IPS-11a (cell line): ENCODE results near the gene TIFAB.
"Not testable (repeated sequence)": the region's sequence is repeated elsewhere in the genome, so short reads cannot be mapped to it uniquely, and the experiment has no call there.

Experiments
- H3K4me3 ChIP-seq: one replicate; pipeline ENCODE4 v1.5.1; 2013; ENCODE audit warnings: low read depth, low read length, control low read depth

Gene TIFAB, protein sequence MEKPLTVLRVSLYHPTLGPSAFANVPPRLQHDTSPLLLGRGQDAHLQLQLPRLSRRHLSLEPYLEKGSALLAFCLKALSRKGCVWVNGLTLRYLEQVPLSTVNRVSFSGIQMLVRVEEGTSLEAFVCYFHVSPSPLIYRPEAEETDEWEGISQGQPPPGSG

DNA sequence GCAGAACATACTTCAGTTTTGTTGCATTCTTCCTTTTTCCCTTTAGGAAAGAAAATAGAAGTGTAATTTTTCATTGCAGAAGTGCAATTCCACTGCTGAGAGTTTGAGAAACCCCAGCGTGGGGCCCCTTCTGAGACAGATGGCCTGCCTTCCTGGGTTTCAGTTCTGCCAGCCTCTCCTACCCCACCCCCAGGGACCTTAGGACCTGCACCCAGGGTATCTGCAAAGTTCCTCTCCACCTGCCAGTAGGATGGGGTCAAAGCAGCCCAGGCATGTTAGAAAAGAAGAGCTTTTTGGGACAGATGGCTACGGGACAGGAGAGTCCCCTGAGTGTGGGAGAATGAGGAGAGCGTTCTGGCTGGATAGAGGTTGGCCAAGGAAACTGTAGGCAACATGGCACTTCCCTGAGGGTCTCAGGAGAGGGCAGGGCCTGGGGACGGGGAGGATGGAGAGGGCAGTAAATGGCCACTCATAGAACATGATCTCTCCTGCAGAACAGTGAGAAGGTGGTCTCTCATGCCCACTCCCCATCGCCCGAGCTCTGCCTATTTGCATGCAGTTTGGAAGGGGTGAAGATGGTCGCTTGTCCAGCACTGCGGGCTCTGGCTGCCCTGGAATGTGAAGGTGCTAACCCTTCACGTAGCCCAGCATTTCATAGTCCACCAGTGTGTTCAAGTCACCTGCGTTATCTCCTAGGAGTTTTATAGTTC is at the start of gene TIFAB:
Gene TIFAB (minus strand): TSS at position 31 of the 710 bp plus-strand sequence. CDS start 2,412 bp downstream, outside the sequence.
- no peak within 1 kb of the TSS for H3K4me3 ChIP-seq

DNA sequence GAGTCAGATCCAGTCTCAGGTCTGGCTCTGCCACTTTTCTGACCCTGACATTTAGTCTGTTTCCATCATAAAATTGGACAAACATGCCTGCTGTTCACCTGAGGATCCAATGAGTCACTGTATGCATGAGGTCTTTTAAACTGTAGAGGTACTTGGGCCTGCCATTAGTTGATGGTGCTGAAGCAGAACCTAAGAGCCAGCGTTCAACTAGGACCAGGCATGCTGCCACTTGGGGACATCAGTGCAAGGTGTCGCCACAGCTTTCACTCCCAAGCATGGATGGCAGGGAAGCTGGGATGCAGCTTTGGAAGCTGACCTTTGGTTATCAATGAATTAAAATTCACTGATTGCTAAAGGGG is 46.5 kb upstream of the TIFAB start:
- no peak overlapping the region for H3K4me3 ChIP-seq

DNA sequence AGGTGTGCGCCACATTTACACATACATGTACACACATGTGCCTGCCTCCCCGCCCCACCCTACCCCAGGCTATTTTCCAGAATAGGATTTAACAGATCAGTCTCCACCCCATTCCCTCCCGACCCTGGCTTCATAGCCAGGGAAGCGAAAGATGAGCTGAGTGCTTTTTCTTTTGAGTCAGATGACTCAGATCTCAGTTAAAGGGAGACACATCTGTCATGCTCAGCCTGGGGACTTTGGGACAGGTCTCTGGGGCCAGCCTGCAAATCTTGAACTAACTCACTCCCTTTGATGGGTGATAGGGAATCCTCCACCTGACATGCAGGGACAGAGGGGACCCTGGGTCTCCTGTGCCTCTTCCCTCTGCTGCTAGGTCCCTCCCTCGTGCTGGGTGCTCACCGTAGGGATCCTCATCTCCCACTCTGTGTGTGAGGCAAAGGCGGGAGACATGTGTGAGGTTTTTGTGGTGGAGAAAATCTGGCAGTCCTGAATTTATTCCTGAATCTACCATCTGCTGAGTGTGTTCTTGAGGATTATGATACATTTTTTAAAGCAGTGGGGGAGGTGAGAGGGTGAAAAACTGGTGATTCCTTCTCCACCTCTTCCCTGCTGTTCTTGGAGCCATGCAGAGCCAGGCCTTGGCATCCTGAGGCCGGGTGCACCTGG is 46.0 kb upstream of the TIFAB start:
- H3K4me3 ChIP-seq = no peak overlapping the region

DNA sequence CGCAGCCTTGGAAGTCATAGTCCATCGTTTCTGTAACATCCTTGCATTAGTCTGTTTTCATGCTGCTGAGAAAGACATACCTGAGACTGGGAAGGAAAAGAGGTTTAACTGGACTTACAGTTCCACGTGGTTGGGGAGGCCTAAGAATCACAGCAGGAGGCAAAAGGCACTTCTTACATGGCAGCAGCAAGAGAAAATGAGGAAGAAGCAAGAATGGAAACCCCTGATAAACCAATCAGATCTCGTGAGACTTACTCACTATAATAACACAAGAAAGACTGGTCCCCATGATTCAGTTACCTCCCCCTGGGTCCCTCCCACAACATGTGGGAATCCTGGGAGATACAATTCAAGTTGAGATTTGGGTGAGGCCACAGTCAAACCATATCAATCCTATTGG is 43.4 kb upstream of the TIFAB start:
- not testable (repeated sequence) for H3K4me3 ChIP-seq

DNA sequence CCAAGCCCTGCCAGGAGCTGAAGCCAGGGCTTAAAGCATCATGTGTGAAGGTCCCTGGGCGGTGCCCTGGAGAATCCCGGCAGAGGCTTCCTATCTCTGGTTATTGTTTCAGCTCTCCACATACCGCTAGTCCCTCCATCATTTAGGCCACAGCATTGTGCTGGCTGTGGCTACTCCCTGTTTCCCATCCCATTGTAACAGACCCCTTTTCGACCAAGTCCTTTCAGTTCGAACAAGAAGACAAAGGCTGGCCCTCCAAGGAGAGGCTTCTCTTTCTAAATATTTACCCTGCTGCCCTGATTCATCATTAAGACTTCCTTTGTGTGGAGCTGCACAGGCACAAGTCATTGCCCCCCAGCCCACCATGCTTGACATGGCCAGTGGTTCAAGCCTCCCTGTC is 42.0 kb upstream of the TIFAB start:
- H3K4me3 ChIP-seq = no peak overlapping the region

DNA sequence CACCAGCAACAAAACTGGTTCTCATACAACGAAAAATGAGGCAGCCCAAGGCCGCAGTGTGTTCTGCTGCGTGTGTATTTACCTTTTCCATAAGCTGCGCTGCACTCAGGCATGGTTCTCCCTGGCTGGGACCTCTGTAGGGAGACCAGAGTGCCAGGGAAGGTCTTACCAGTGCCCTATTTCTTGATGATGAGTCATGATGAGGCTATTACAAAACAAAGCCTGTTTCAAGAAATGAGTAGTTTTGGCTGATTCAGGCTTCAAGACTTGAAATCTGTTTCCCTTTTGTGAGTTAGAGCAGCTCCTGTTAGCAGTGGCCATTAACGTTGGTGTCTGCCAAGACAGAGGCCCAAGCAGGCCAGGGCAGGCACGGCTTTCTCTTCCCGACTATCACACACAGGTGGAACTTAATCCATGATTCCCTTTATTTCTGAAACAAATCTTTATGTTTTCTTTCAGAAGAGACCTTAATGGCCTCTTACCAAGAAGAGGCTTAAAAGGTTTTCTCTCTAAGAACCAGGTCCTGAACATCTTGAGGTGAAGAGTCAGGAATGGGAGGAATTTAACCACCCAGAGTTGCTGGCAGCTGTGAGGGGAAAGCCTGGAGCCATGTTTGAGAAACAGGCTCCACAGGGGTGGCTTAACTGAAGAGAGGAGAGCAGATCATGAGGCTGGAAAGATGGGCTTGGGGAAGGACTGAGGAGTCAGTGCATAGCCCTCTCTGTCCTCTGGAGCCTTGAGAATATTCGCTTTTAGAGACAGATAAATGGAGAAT is 41.4 kb upstream of the TIFAB start:
- H3K4me3 ChIP-seq = no peak overlapping the region

DNA sequence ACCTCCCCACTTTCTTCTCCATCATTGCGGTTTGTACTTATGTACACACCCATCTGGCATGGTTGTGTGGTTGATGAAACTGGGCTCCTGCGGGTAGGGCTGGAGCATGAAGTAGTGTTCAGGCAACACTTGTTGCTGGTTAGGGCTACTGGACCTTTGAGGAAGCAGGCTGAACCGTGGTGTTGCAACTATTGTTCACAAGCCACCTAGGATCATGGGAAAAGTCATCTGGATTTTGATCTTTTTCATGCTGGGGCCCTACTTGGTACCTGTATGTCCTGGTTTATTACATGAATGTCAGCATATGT is 40.1 kb upstream of the TIFAB start:
- H3K4me3 ChIP-seq = no peak overlapping the region

DNA sequence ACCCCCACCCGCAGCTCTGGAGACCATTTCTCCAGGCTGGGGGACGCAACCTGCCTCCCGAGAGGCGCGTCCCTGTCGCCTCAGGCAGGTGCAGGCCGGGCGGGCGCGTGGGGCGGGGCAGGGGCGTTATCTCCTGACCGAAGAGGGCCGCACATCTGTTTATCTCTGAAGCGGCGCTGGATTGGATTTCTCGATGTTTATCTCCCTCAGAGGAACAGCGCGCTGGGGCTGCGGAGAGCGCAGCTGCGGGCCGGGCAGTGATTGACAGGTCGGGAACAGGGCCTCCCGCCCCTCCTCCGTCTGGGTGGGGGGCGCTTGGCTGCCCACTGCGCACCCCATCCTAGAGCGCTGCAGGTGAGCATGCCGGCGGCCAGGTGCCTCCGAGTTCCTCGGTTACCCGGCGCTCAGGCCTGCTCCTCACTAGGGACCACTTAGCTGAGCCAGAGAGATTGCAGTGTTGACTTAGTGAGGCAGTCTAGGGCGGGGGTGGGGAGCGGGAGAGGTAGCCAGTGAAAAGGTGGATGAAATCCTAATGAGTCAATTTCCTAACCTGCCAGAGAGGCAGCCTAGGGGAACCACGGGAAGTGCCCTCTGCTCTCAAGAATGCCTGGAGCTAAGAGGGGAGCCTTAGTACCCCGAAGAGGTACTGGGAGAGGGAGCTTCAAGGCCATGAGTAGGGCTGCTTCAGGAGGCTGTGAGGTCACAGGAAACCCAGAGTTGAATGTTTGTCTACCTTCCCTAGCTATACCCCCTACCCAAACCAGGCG is 39.6 kb upstream of the TIFAB start:
- no peak overlapping the region for H3K4me3 ChIP-seq

DNA sequence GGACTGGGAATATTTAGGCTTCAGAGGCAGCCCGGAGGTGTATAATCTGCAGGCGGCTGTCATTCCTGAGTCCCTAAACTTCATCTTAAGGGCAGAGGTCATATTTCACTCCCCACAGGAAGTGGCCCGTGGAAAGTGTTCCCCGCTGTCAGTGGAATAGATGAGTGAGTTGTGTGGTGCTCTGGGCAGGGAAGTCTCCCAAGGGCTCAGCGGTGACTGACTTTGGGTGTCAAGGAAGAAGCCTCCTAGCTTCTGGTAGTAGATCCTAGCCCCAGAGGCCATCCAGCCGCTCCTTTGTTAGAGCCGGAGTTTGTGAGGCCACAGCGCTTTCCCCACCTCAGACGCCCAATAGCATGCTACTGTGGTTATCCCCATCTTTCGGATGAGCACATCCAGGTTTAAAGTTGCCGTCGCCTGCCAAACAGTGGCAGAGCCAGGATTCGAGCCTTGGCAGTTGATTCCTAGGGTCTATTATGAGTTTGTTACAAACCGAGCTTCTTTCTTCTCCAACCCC is 38.9 kb upstream of the TIFAB start:
- no peak overlapping the region for H3K4me3 ChIP-seq

DNA sequence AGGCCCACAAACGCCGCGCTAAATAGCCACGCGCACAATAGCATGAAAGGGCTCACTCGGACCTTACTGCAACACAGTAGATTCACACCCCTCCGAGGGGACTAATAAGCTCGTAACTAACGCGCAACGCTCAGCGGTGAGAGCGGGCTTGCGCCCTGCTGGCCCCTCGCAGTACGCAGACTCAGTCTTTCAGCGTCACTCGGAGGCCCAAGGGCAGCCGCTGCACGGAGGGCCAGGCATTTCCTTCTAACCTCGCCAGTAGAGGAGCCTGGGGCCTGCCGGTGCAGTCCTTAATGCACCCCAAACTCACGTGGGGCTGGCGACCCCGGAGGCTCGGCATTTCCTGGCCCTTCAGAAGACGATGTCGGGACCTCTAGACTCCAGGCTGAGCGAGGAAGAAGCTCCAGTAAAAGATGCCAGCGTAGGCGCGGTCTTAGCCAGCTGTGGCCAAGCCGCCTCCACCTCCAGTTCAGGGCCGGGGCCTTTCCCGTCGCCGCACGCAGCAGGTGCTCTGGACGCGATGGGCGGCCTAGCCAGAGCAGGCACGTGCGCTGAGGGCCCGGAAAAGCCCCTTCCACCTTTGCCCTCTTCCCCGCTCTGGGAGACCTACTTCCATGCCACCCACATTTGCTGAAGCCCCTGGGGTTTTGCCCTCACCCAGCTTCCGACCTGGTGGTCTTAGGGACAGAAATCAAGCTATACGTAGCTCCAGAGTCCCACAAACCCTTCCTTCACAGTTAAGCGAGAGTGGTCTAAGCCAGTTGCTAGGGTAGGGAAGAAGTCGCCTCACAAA is 38.3 kb upstream of the TIFAB start:
- H3K4me3 ChIP-seq = no peak overlapping the region

DNA sequence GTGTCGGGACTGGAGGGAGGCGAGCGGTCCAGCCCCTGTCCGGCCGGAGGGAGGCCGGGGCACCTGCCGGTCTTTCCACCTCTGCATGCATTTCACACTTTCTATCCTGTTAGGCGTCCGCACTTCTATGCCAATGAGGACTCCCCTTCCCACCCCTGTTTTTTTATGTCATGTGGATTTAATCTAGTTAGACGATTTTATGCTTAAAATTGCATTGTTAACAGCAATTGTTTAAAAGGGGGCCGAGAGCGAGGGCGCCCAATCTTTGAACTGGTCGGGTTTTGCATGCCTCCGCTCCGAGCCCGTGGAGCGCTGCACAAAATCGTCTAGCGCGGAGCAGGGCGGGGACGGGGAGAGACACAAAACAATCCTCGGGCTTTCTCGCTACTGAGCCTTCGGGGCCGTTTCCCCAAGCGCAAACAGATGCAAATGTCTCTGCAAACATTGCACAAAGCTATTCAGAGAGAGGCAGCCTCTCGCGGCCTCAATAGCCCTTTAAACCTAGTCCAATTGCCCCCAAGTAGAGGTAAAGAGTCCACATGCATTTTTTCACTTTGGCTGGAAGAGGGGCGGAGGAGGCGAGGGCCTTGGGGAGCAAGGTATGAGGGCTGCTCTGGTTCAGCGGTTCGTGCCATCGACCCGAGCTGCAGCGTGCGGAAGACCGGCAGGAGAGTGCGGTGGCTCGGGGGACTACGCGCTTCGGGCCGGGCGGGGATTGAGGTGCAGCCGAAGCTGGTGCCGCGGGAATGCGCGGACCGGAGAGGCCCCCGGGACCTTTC is 37.5 kb upstream of the TIFAB start:
- H3K4me3 ChIP-seq = no peak overlapping the region

DNA sequence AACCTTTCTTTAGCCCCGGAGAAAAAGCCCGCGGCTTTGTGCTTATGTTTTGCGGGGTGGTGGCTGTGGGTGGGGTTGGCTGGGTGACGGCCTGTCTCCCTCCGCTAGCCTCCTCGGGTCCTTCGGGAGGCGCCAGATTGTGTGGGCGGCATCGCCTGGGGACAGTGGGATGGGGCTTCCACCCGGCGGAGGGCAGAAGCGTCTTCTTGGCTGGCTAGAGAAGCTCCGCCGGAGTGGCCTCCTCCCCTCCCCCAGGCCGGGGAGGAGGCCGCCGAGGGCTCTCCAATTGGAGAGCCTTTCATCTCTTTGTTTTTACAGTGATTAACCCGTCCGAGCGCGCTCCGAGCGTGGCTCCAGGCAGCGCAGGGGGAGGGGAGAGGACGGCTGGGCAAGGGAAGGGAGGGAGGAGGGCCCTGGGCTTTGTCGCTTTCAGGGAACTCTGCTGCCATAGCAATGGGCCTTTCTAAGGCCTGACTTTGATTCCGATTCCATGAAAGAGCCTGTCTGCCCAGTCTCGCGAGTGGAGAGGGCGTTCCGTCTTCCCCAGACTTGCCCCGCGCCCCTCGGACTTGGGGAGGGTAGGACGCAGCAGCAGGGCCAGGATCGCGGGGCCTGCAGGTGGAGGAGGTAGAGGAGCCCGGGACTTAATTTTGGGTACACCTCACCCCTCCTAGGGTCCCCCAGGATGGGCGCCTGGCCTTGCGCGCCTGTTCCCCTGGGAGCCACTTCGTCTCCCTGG is 36.7 kb upstream of the TIFAB start:
- H3K4me3 ChIP-seq = no peak overlapping the region

DNA sequence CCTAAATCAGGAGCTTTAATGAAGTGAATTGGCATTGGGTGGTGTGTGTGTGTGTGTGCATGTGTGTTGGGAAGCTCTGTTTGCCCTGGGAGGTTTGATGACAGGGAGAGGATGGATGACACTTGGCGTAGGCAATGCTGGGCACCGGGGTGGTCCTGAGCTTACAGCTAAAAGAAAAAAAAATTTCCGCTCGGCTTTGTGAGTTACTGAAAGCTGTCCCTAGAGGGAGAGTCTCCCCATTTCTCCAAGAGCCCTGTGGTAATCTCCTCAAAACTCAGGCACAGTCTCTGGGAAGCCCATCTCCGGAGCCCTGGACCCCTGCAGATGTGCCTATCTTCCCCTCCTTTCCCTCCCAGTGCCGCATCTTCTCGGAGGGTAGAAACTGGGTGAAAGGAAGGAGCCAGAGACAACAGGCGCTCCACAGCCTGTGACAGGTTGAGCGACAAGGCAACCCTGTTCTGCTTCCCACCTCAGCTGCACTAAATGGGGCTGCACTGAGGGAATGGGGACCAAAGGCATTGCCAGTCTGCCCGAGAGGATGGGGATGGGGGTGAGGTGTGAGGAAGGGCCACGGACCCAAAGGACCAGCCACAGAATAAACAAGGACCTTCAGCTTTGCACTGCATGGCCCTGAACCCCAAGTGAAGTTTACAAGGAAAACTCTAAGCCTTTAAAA is 35.8 kb upstream of the TIFAB start:
- H3K4me3 ChIP-seq = no peak overlapping the region

DNA sequence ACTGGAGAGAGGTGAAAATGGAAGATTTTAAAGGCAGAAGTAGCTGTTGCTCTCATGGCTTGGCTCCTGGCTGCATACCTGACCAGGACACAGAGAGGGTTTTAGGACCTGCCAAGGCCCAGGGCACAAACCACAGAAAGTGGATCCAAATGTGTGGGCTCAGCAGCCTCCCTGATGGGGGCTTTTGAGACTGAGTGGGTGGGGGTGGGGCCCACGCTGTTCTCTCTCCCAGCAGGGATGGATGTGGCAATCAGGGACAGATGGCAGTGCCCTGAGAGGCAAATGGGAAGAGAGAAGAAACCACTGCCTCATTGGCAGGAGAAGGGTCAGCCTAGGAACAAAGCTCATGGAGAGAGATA is 34.9 kb upstream of the TIFAB start:
- H3K4me3 ChIP-seq = no peak overlapping the region

DNA sequence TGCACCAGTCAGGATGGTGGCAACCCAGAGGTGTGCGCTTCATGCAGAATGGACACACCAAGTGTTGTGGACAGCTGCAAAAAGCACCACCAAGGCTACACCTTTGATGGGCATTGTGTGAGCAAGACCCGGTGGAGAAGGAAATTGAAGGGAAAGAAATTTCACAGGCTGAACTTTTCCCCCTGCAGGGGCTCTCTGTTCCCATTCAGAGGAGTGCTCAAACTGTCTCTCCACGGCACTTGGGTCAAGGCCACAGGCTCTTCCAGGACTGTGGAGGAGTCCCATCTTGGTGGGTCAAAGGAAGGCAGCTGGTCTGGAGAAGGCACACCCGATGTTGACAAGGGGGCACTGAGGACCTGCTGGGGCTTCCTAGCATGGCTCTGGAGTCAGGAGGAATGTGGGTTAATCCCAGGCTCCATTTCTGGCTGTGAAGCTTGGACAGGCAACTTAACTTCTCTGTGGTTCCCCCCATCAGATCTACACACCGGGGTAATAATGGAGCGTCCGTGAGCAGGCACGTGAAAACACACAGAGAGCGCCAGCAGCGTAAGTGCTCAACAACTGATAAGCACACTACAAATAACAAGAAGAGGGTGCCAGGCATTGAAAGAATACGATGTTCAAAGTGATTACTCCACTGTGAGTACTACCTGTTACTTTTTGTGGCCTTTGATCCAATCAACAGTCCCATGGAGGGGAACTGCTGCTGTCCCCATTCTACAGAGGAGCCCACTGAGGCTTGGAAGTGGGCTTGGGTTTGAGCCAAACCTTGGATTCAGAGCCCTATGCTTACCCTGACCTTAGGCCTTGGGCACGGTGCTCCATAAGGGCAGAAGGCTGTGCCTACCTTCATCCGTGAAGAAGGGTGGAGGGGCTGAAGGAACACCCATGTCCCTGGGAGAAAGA is 34.2 kb upstream of the TIFAB start:
- H3K4me3 ChIP-seq = no peak overlapping the region

DNA sequence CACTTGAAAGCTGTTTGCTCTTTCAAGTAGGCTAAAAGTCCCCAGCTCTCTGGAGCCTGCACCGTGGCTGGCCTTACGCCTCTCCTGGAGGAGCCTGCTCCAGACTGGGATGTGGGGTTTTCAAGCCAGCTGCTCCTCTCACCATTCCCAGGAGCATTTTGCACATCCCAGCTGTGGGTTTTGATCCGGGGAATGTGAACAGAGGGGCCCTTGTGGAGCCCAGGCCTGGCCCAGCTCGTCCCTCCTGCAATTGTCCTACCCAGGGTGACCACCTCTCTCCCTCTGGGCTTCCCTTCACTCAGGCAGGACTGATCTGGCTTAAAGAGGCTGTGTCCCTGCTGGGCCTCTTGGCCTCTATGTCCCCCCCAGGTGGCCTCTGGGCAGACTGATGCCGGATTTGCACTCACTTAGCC is 32.5 kb upstream of the TIFAB start:
- no peak overlapping the region for H3K4me3 ChIP-seq

DNA sequence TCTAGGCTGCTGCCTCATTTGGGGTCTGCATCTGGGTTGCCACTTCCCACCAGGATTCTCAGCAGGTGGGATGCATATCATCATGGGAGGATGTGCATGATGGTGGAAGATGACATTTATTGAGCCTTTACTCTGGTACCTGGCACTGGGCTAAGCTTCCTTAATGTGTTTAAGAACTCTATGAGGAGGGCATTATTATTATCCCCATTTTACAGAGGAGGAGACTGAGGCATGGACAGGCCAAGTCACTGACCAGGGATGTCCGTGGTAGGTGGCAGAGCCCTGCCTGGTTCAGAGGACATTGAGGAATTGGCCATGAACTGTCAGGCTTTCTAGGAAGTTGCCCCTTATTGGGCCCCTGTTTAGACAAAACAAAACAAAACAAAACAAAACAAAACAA is 31.1 kb upstream of the TIFAB start:
- no peak overlapping the region for H3K4me3 ChIP-seq
